OCI-LY7 (cell line): ENCODE data around the gene RBM6.

Source experiments
- EZH2phosphoT487 ChIP-seq: fragments of 200-600 bp; sonication (generic); IDR thresholded peaks from 2 replicates; pipeline ENCODE4 v1.6.1; 2018; ENCODE audit warnings: low read depth, borderline replicate concordance, mild to moderate bottlenecking, mixed run types, antibody characterized with exemption, low read length, moderate library complexity, mixed read lengths
- TF ChIP-seq, protein P1 (sequence below): fragments of 200-600 bp; sonication (generic); conservative IDR thresholded peaks from 2 replicates; pipeline ENCODE4 v1.5.1; 2014; ENCODE audit warnings: mild to moderate bottlenecking, antibody characterized with exemption, low read length, moderate library complexity, mixed read lengths

DNA sequence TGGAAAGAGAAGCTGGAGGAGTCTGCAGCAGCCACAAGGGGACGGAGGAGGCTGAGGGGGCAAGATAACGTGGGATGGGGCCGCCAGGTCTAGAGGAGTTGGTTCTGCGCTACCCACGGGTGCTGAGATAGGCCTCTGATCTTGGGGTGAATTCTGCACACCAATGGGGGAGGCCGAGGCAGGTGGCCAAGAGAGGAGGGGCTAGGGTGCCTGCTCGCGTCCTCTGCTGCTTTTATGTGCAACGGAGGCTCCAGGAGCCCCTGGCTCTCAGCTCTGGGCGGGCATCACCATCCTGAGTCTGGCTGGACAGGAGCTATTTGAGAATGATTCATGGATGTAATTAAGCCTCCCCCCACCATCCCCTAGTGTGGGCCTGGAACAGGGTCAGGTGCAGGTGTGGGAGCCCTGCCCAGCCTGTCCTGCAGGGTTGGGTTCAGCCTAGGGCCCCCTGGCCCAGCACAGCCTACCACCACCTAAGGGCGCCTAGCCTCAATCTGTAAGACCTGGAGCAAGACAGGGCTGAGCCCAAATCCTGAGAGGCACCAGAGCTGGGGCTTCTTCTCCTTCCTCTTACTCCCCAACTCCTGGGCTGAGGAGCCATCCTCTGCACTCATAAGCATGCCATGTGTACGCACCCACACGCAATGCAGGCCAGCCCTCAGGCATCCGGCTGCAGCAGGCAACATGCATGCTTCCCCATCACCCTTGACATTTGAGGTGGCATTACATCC, 182.9 kb downstream of the RBM6 start:
- TF ChIP-seq, protein P1, sequence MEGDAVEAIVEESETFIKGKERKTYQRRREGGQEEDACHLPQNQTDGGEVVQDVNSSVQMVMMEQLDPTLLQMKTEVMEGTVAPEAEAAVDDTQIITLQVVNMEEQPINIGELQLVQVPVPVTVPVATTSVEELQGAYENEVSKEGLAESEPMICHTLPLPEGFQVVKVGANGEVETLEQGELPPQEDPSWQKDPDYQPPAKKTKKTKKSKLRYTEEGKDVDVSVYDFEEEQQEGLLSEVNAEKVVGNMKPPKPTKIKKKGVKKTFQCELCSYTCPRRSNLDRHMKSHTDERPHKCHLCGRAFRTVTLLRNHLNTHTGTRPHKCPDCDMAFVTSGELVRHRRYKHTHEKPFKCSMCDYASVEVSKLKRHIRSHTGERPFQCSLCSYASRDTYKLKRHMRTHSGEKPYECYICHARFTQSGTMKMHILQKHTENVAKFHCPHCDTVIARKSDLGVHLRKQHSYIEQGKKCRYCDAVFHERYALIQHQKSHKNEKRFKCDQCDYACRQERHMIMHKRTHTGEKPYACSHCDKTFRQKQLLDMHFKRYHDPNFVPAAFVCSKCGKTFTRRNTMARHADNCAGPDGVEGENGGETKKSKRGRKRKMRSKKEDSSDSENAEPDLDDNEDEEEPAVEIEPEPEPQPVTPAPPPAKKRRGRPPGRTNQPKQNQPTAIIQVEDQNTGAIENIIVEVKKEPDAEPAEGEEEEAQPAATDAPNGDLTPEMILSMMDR, result no peak
- TF ChIP-seq EZH2phosphoT487, result no peak
